Upper lobe of left lung (tissue), 6 donors: ENCODE data around the gene DUSP8. TPM values are rescaled to one million over a fixed set of nuclear protein-coding genes. Genes with fewer than 3 reads are reported as not detected.
"Not testable (repeated sequence)": the region's sequence is repeated elsewhere in the genome, so short reads cannot be mapped to it uniquely, and the experiment has no call there.

Experiments
- ATAC-seq, 2 donors: fragments of 200-7000 bp; cut with Tn5 transposase; one replicate each; pipeline ENCODE4 v1.9.1; 2022; ENCODE audit warnings: mild to moderate bottlenecking in 2 of 2, moderate library complexity in 2 of 2; ENCODE audit not compliant: low FRiP score in 2 of 2
- DNase-seq, 2 donors: peaks; one replicate each; pipeline ENCODE4 v3.0.0-alpha.2; 2019 to 2020
- H3K27ac ChIP-seq, 4 donors: fragments of 200-600 bp; sonication (generic); one replicate each; pipeline ENCODE4 v1.5.1; 2016 to 2019
- H3K27me3 ChIP-seq, 4 donors: fragments of 200-600 bp; sonication (generic); one replicate each; pipeline ENCODE4 v1.5.1; 2017 to 2019
- H3K36me3 ChIP-seq, 4 donors: fragments of 200-600 bp; sonication (generic); one replicate each; pipeline ENCODE4 v1.5.1; 2016 to 2019
- H3K4me1 ChIP-seq, 4 donors: fragments of 200-600 bp; sonication (generic); one replicate each; pipeline ENCODE4 v1.5.1; 2018 to 2019
- H3K4me3 ChIP-seq, 4 donors: fragments of 200-600 bp; sonication (generic); one replicate each; pipeline ENCODE4 v1.5.1; 2017 to 2019; ENCODE audit warnings: mild to moderate bottlenecking in 2 of 4, moderate library complexity in 1 of 4
- H3K9me3 ChIP-seq, 4 donors: fragments of 200-600 bp; sonication (generic); one replicate each; pipeline ENCODE4 v1.5.1; 2018 to 2019
- CTCF ChIP-seq, 6 experiments: fragments of 450-650 bp in 4 of 6; fragments of 200-600 bp in 2 of 6; sonication (generic) in 2 of 6; IDR thresholded peaks; one replicate each; pipeline ENCODE4 v1.5.1; 2016 to 2019; ENCODE audit warnings: antibody characterized with exemption in 6 of 6
- EP300 ChIP-seq, 4 donors: sonication (generic); formaldehyde crosslinking; IDR thresholded peaks; one replicate each; pipeline ENCODE4 v1.5.1; 2017; ENCODE audit warnings: antibody characterized with exemption in 4 of 4, control low read depth in 2 of 4
- POLR2A ChIP-seq, 4 donors: fragments of 450-650 bp; IDR thresholded peaks; one replicate each; pipeline ENCODE4 v1.5.1; 2016 to 2017; ENCODE audit warnings: antibody characterized with exemption in 4 of 4, mild to moderate bottlenecking in 2 of 4
- POLR2AphosphoS5 ChIP-seq, 2 donors: sonication (generic); formaldehyde crosslinking; IDR thresholded peaks; one replicate each; pipeline ENCODE4 v1.5.1; 2017; ENCODE audit warnings: antibody characterized with exemption in 2 of 2
- WGBS, 2 donors: methylation state at CpG; one replicate each; pipeline ENCODE4 v1.1.5; 2017 to 2018; 5-methylcytosine and 5-hydroxymethylcytosine counted together
- total RNA-seq, 6 donors: library from RNA; depleted of rRNA in 4 of 6; stranded (reverse); fragments of >200 nt in 4 of 6; gene quantifications; one replicate each; pipeline versions ENCODE4 v1.1.0 to v1.2.1, GENCODE V29; 2016 to 2021
- donor health status: DM: no; HTN: no; CAD: no; lungs with moderate emphysema.
- donor health status: DM: no; HTN: yes; CAD: no; lungs with severe emphysema.

Gene DUSP8
- total RNA-seq, 6 donors from 2014 or later: 5.2 to 19.3 (median 13.5) TPM

GRCh38 chr11:1515082-1516060, 56.7 kb downstream of the DUSP8 start:
- H3K4me3 ChIP-seq: peak overlapping the region in 1 of 4 donors; percentile 1
- DNase-seq (peak; percentile 72 to 96), ATAC-seq (peak; percentile 82 to 89)
- no peak overlapping the region for H3K27ac ChIP-seq
- H3K36me3 ChIP-seq: no peaks in the 10 kb centered on the region
- no peaks in the 10 kb centered on the region for H3K27me3 ChIP-seq
- no peaks in the 10 kb centered on the region for H3K9me3 ChIP-seq
- H3K4me1 ChIP-seq: peaks cover 25 to 74% (median 51%) of the 10 kb centered on the region in 4 donors
- WGBS, 2 donors: 13 to 48% methylated on average over 16 to 27 of the region's 36 CpGs
- TF ChIP-seq POLR2AphosphoS5 (IDR thresholded peaks at IDR 0.05) (no peak), CTCF (IDR thresholded peaks at IDR 0.05) (peak; percentile 88 to 95 (median 93))

GRCh38 chr11:1514336-1515061, 57.6 kb downstream of the DUSP8 start:
- ATAC-seq (no peak), DNase-seq (peak in 1 of 2 donors; percentile 61)
- Histone ChIP-seq H3K36me3 (no peaks in the 10 kb centered on the region), H3K9me3 (no peaks in the 10 kb centered on the region), H3K27me3 (no peaks in the 10 kb centered on the region), H3K4me1 (peaks cover 28 to 71% (median 52%) of the 10 kb centered on the region in 4 donors), H3K4me3 (no peak overlapping the region), H3K27ac (no peak overlapping the region)
- no peak for TF ChIP-seq EP300 (IDR thresholded peaks at IDR 0.05)
- TF ChIP-seq POLR2A (IDR thresholded peaks at IDR 0.05): no peak
- no peak for TF ChIP-seq CTCF (IDR thresholded peaks at IDR 0.05)
- TF ChIP-seq POLR2AphosphoS5 (IDR thresholded peaks at IDR 0.05): no peak
- WGBS, 2 donors: 85 to 90% methylated on average over 20 to 31 of the region's 31 CpGs

GRCh38 chr11:1513326-1514296, 58.5 kb downstream of the DUSP8 start:
- no peaks in the 10 kb centered on the region for H3K27me3 ChIP-seq
- 70 to 80% methylated on average over 16 to 23 of the region's 23 CpGs for WGBS, 2 donors
- H3K9me3 ChIP-seq: no peaks in the 10 kb centered on the region
- H3K4me3 ChIP-seq: no peak overlapping the region
- no peak for TF ChIP-seq EP300 (IDR thresholded peaks at IDR 0.05)
- TF ChIP-seq POLR2AphosphoS5 (IDR thresholded peaks at IDR 0.05): no peak
- TF ChIP-seq CTCF (IDR thresholded peaks at IDR 0.05): no peak
- TF ChIP-seq POLR2A (IDR thresholded peaks at IDR 0.05): no peak
- no peaks in the 10 kb centered on the region for H3K36me3 ChIP-seq
- DNase-seq (no peak), ATAC-seq (no peak)
- H3K4me1 ChIP-seq: peaks cover 37 to 71% (median 55%) of the 10 kb centered on the region in 4 donors
- H3K27ac ChIP-seq: no peak overlapping the region

- H3K4me1 ChIP-seq: peaks cover 45 to 73% (median 61%) of the 10 kb centered on the region in 4 donors
- ATAC-seq, DNase-seq, H3K9me3 ChIP-seq, H3K4me3 ChIP-seq, H3K27ac ChIP-seq, H3K36me3 ChIP-seq, H3K27me3 ChIP-seq: not testable (repeated sequence)
- 75 to 84% methylated on average over 5 to 6 of the region's 9 CpGs for WGBS, 2 donors
Observed at GRCh38 chr11:1512531-1513258, 59.4 kb downstream of the DUSP8 start.
